ENCODE data around the gene RNF130.
"Not testable (repeated sequence)": the region's sequence is repeated elsewhere in the genome, so short reads cannot be mapped to it uniquely, and the experiment has no call there.

Gene RNF130

GRCh38 chr5:179998485-179998884 lies 73.1 kb downstream of the RNF130 start:
- DNase-seq (ENCODE audit: extremely low read depth, low read depth), result no peak
- TF ChIP-seq, protein P1, sequence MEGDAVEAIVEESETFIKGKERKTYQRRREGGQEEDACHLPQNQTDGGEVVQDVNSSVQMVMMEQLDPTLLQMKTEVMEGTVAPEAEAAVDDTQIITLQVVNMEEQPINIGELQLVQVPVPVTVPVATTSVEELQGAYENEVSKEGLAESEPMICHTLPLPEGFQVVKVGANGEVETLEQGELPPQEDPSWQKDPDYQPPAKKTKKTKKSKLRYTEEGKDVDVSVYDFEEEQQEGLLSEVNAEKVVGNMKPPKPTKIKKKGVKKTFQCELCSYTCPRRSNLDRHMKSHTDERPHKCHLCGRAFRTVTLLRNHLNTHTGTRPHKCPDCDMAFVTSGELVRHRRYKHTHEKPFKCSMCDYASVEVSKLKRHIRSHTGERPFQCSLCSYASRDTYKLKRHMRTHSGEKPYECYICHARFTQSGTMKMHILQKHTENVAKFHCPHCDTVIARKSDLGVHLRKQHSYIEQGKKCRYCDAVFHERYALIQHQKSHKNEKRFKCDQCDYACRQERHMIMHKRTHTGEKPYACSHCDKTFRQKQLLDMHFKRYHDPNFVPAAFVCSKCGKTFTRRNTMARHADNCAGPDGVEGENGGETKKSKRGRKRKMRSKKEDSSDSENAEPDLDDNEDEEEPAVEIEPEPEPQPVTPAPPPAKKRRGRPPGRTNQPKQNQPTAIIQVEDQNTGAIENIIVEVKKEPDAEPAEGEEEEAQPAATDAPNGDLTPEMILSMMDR (IDR thresholded peaks at IDR 0.05; ENCODE audit: low read depth, low read length), result no peak

DNA sequence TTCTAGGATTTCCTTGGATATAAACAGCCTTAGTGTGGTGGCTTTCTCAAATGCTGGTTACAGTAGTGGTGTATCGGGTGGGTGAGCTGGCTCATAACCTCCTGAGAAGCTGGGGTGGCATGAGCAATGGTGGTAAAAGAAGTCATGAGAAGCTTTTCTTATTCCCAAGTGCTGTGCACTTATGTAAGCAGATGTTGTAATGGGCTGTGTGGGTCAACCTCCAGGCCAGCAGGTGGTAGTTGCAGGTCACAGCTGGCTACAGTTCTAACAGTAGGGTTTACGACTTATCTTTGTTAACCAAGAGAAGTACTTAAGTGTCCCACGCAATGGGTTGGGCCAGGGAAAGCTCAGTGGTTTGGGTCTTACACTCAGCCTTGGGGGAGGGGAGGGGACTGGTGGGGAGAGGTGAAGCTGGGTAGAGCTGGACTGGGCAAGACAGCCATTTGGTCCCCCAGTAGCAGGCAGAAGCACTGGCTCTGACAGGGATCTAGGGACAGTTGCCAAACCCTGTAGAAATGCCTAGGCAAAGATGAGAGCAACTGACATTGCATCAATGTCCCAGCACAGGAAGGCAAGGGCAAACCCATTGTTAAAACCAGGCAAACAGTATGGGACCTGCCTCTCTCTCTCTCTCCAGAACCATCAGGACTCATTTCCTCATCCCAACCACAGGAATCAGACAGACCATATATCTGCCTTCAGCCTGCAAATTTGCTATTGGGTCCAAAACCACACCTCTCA lies 76.8 kb downstream of the RNF130 start:
- no peak for DNase-seq (ENCODE audit: extremely low read depth, low read depth)
- TF ChIP-seq, protein P1 (IDR thresholded peaks at IDR 0.05; ENCODE audit: low read depth, low read length), result no peak

DNA sequence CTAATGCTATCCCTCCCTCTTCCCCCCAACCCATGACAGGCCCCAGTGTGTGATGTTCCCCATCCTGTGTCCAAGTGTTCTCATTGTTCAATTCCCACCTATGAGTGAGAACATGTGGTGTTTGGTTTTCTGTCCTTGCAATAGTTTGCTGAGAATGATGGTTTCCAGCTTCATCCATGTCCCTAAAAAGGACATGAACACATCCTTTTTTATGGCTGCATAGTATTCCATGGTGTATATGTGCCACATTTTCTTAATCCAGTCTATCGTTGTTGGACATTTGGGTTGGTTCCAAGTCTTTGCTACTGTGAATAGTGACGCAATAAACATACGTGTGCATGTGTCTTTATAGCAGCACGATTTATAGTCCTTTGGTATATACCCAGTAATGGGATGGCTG lies 78.7 kb downstream of the RNF130 start:
- not testable (repeated sequence) for DNase-seq (ENCODE audit: extremely low read depth, low read depth)

DNA sequence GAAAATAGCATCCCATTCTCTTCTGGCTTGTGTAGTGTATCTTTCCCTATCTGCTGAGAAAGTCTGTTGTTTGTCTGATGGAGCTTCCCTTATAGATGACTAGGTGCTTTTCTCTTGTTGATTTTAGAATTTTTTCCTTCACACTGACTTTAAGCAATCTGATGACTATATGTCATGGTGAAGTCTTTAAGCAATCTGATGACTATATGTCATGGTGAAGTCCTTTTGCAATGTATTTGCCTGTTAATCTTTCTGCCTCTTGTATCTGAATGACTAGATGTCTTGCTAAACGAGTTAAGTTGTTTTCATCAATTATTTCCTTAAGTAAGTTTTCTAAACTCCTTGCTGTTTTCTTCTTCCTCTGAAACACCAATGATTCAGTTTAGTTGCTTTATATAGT lies 80.5 kb downstream of the RNF130 start:
- TF ChIP-seq, protein P1 (IDR thresholded peaks at IDR 0.05; ENCODE audit: low read depth, low read length), result no peak
- no peak for DNase-seq (ENCODE audit: extremely low read depth, low read depth)

DNA sequence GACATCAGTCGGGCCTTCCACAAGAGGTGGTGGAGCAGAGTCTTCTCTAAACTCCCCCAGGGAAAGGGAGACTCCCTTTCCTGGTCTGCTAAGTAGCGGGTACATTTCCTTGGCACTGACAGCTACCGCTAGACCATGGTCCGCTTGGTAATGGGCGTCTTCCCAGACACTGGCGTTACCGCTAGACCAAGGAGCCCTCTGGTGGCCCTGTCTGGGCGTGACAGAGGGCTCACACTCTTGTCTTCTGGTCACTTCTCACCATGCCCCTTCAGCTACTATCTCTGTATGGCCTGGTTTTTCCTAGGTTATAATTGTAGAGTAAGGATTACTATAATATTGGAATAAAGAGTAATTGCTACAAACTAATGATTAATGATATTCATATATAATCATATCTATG lies 81.0 kb downstream of the RNF130 start:
- DNase-seq (ENCODE audit: extremely low read depth, low read depth), result not testable (repeated sequence)

DNA sequence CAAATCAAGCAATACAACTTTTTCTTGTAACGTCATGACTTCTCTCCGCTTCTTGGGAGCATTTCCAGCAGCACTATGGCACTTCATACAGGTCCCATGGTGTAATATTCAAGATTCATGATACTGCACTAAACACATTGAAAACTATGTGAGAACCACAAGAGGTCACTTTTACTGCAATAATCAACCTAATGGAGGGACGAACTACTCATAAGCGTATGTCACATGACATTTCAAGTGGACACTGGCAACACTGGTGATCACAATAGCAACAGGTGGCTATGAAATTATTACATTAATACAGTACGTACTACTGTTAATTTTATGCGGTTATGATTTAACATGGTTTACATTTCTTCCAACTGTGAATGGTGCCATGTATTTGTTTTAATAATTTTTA lies 85.2 kb downstream of the RNF130 start:
- DNase-seq (ENCODE audit: extremely low read depth, low read depth), result no peak

GRCh38 chr5:179981636-179982035 lies 89.9 kb downstream of the RNF130 start:
- TF ChIP-seq, protein P1 (IDR thresholded peaks at IDR 0.05; ENCODE audit: low read depth, low read length), result no peak
- no peak for DNase-seq (ENCODE audit: extremely low read depth, low read depth)

More for the DNA sequence above, 85.2 kb downstream of the RNF130 start:
- TF ChIP-seq, protein P1 (IDR thresholded peaks at IDR 0.05; ENCODE audit: low read depth, low read length), result no peak

GRCh38 chr5:179980767-179981166 lies 90.8 kb downstream of the RNF130 start:
- TF ChIP-seq, protein P1 (IDR thresholded peaks at IDR 0.05; ENCODE audit: low read depth, low read length), result no peak
- DNase-seq (ENCODE audit: extremely low read depth, low read depth), result no peak
